A673 (cell line): ENCODE measurements around the gene SPEM3.

ENCODE experiments used
- EZH2 ChIP-seq: fragments of 200-600 bp; sonication (generic); IDR thresholded peaks from 2 replicates; pipeline ENCODE4 v1.6.1; 2017; ENCODE audit warnings: borderline replicate concordance, low read depth, mild to moderate bottlenecking, mixed read lengths, antibody characterized with exemption, low read length; ENCODE audit not compliant: poor library complexity, severe bottlenecking
- TF ChIP-seq, protein P1 (sequence below): fragments of 300-800, 200-600 bp; sonication (generic); conservative IDR thresholded peaks from 2 replicates; pipeline ENCODE4 v1.5.1; 2017; ENCODE audit warnings: low read depth, mild to moderate bottlenecking, antibody characterized with exemption, low read length, moderate library complexity, mixed read lengths

DNA sequence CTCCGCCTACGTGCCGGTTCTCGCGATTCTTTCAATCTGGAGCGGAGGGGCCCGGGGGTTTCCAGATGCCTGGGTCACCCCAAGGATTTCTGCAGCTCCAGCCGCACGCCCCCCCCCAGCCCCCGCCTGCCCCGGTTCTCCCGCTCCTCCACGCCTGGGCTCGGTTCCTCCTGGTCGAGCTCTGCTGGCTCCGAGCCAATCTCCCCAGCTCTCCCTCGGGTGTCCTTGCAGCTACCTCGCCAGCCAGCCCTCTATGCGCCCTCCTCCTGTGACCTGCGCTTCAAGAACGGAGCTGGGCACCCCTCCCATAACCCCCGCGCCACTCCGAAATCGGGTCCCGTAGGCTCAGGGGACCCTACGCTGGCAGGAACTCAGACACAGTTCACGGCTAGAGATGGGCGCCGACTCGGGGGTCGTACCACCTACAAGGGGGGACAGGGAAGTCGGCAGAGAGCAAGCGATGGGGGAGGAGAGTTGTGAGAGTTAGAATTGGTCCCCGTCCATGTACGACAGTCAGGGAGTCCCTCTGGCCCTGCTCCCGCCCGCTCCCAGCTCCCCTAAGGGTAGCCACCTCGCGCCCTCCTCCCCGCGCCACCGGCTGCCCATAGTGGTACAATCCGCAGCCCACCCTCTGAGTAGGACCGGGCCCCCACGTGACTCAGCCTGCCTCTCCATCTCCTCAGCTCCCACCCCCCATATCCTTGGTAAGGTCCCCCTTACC lies 11.6 kb downstream of the SPEM3 start:
- TF ChIP-seq, protein P1, sequence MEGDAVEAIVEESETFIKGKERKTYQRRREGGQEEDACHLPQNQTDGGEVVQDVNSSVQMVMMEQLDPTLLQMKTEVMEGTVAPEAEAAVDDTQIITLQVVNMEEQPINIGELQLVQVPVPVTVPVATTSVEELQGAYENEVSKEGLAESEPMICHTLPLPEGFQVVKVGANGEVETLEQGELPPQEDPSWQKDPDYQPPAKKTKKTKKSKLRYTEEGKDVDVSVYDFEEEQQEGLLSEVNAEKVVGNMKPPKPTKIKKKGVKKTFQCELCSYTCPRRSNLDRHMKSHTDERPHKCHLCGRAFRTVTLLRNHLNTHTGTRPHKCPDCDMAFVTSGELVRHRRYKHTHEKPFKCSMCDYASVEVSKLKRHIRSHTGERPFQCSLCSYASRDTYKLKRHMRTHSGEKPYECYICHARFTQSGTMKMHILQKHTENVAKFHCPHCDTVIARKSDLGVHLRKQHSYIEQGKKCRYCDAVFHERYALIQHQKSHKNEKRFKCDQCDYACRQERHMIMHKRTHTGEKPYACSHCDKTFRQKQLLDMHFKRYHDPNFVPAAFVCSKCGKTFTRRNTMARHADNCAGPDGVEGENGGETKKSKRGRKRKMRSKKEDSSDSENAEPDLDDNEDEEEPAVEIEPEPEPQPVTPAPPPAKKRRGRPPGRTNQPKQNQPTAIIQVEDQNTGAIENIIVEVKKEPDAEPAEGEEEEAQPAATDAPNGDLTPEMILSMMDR: no peak
- TF ChIP-seq EZH2: no peak
